H9 (cell line): ENCODE data around the gene MAPK8IP2. TPM values are rescaled to one million over a fixed set of nuclear protein-coding genes. Genes with fewer than 3 reads are reported as not detected.

Source experiments
- DNase-seq: peaks from one replicate; pipeline ENCODE4 v3.0.0-alpha.2; 2017
- H2AFZ ChIP-seq: one replicate; pipeline ENCODE4 v1.6.1; 2013; ENCODE audit warnings: mild to moderate bottlenecking, low read length, control low read depth, moderate library complexity
- H2AK5ac ChIP-seq: 2 replicates; pipeline ENCODE4 v1.6.1; 2013; ENCODE audit warnings: low read length, control low read depth, mixed read lengths; ENCODE audit not compliant: insufficient read length
- H2BK120ac ChIP-seq: one replicate; pipeline ENCODE4 v1.6.1; 2013; ENCODE audit warnings: low read depth, mild to moderate bottlenecking, low read length, control low read depth, inconsistent platforms; ENCODE audit not compliant: poor library complexity, severe bottlenecking
- H2BK12ac ChIP-seq: 2 replicates; pipeline ENCODE4 v1.6.1; 2013; ENCODE audit warnings: low read length, control low read depth, mixed read lengths, low read depth; ENCODE audit not compliant: insufficient read length
- H2BK15ac ChIP-seq: 2 replicates; pipeline ENCODE4 v1.6.1; 2013; ENCODE audit warnings: low read depth, low read length, control low read depth
- H2BK20ac ChIP-seq: one replicate; pipeline ENCODE4 v1.6.1; 2013; ENCODE audit warnings: low read depth, mild to moderate bottlenecking, low read length, control low read depth, inconsistent platforms; ENCODE audit not compliant: poor library complexity, severe bottlenecking
- H2BK5ac ChIP-seq: 2 replicates; pipeline ENCODE4 v1.6.1; 2013; ENCODE audit warnings: low read length, control low read depth, mixed read lengths; ENCODE audit not compliant: insufficient read length
- H3K14ac ChIP-seq: 2 replicates; pipeline ENCODE4 v1.6.1; 2013; ENCODE audit warnings: low read length, control low read depth; ENCODE audit not compliant: insufficient read depth
- H3K18ac ChIP-seq: 2 replicates; pipeline ENCODE4 v1.6.1; 2013; ENCODE audit warnings: low read depth, mild to moderate bottlenecking, mixed read lengths, low read length, control low read depth; ENCODE audit not compliant: insufficient read length
- H3K23ac ChIP-seq: 2 replicates; pipeline ENCODE4 v1.6.1; 2013; ENCODE audit warnings: low read length, control low read depth, mixed read lengths, low read depth; ENCODE audit not compliant: insufficient read length
- H3K23me2 ChIP-seq: 2 replicates; pipeline ENCODE4 v1.6.1; 2013; ENCODE audit warnings: low read depth, mild to moderate bottlenecking, mixed read lengths, low read length, control low read depth; ENCODE audit not compliant: insufficient read length, poor library complexity, severe bottlenecking
- H3K27ac ChIP-seq: 2 replicates; pipeline ENCODE4 v1.5.1; 2013; ENCODE audit warnings: low read length, control low read depth, mixed read lengths, low read depth; ENCODE audit not compliant: insufficient read length
- H3K27me3 ChIP-seq: 2 replicates; pipeline ENCODE4 v1.6.1; 2013; ENCODE audit warnings: low read length, control low read depth, inconsistent platforms; ENCODE audit not compliant: insufficient read depth
- H3K4ac ChIP-seq: 2 replicates; pipeline ENCODE4 v1.6.1; 2013; ENCODE audit warnings: low read depth, mild to moderate bottlenecking, control low read depth, inconsistent platforms, low read length, moderate library complexity
- H3K4me1 ChIP-seq: 2 replicates; pipeline ENCODE4 v1.6.1; 2013; ENCODE audit warnings: low read length, control low read depth, inconsistent platforms; ENCODE audit not compliant: insufficient read depth
- H3K4me2 ChIP-seq: 2 replicates; pipeline ENCODE4 v1.6.1; 2013; ENCODE audit warnings: low read length, control low read depth, mixed read lengths; ENCODE audit not compliant: insufficient read length, insufficient read depth
- H3K56ac ChIP-seq: 2 replicates; pipeline ENCODE4 v1.6.1; 2013; ENCODE audit warnings: low read depth, mild to moderate bottlenecking, mixed read lengths, low read length, control low read depth; ENCODE audit not compliant: insufficient read length
- H3K79me1 ChIP-seq: 2 replicates; pipeline ENCODE4 v1.6.1; 2013; ENCODE audit warnings: low read depth, mild to moderate bottlenecking, moderate library complexity, low read length, control low read depth, inconsistent platforms; ENCODE audit not compliant: insufficient read depth, poor library complexity, severe bottlenecking
- H3K79me2 ChIP-seq: 2 replicates; pipeline ENCODE4 v1.6.1; 2013; ENCODE audit warnings: low read length, control low read depth, inconsistent platforms; ENCODE audit not compliant: insufficient read depth
- H3K9ac ChIP-seq: 2 replicates; pipeline ENCODE4 v1.6.1; 2013; ENCODE audit warnings: low read length, control low read depth, mixed read lengths; ENCODE audit not compliant: insufficient read length; ENCODE audit errors: extremely low read depth
- H3K9me3 ChIP-seq: one replicate; pipeline ENCODE4 v1.6.1; 2013; ENCODE audit warnings: low read depth, low read length, inconsistent platforms; ENCODE audit not compliant: control insufficient read depth
- H3T11ph ChIP-seq: one replicate; pipeline ENCODE4 v1.6.1; 2013; ENCODE audit warnings: mild to moderate bottlenecking, low read length, control low read depth, inconsistent platforms
- H4K20me1 ChIP-seq: one replicate; pipeline ENCODE4 v1.6.1; 2013; ENCODE audit not compliant: control insufficient read depth, insufficient read length, insufficient read depth
- H4K5ac ChIP-seq: 2 replicates; pipeline ENCODE4 v1.6.1; 2013; ENCODE audit warnings: low read depth, mild to moderate bottlenecking, mixed read lengths, low read length, control low read depth; ENCODE audit not compliant: insufficient read length
- H4K8ac ChIP-seq: replicated peaks from 2 replicates; pipeline ENCODE4 v1.6.1; 2013; ENCODE audit warnings: low read length, control low read depth, mixed read lengths, low read depth; ENCODE audit not compliant: insufficient read length
- H4K91ac ChIP-seq: 2 replicates; pipeline ENCODE4 v1.6.1; 2013; ENCODE audit warnings: low read depth, mild to moderate bottlenecking, moderate library complexity, mixed read lengths, low read length, control low read depth; ENCODE audit not compliant: insufficient read length
- H3K27ac Mint-ChIP-seq, 3 experiments: 2 replicates in 2 of 3; 3 replicates in 1 of 3; pipeline ENCODE4 v1.8.0; 2020 to 2021; ENCODE audit warnings: mixed read lengths in 3 of 3, mild to moderate bottlenecking in 1 of 3, moderate library complexity in 1 of 3
- H3K27me3 Mint-ChIP-seq: 2 replicates; pipeline ENCODE4 v1.8.0; 2021; ENCODE audit warnings: low read depth, mild to moderate bottlenecking, moderate library complexity, mixed read lengths
- H3K36me3 Mint-ChIP-seq, 3 experiments: 2 replicates in 2 of 3; 3 replicates in 1 of 3; pipeline ENCODE4 v1.8.0; 2020 to 2021; ENCODE audit warnings: low read depth in 3 of 3, mixed read lengths in 3 of 3; ENCODE audit not compliant: insufficient read depth in 1 of 3
- H3K4me1 Mint-ChIP-seq, 2 experiments: 2 replicates each; pipeline ENCODE4 v1.8.0; 2020; ENCODE audit warnings: mixed read lengths in 2 of 2
- H3K4me3 Mint-ChIP-seq, 2 experiments: 2 replicates in 1 of 2; 3 replicates in 1 of 2; pipeline ENCODE4 v1.8.0; 2020 to 2021; ENCODE audit warnings: mild to moderate bottlenecking in 2 of 2, mixed read lengths in 2 of 2, moderate library complexity in 1 of 2
- H3K9me3 Mint-ChIP-seq, 2 experiments: 2 replicates in 1 of 2; 3 replicates in 1 of 2; pipeline ENCODE4 v1.8.0; 2020; ENCODE audit warnings: mild to moderate bottlenecking in 2 of 2, mixed read lengths in 2 of 2, moderate library complexity in 1 of 2
- CTCF ChIP-seq: fragments of 200-600 bp; sonication (generic); conservative IDR thresholded peaks from 3 replicates; pipeline ENCODE4 v1.8.0; 2021; ENCODE audit warnings: antibody characterized with exemption, mild to moderate bottlenecking
- WGBS: extraction: QIAGEN DNeasy Blood & Tissue Kit; methylation state at CpG from one replicate; pipeline ENCODE4 v1.1.7; 2013; ENCODE audit warnings: missing lambda C conversion rate, low lambda C conversion rate, mixed read lengths; ENCODE audit not compliant: insufficient read length; ENCODE audit errors: extremely low coverage; 5-methylcytosine and 5-hydroxymethylcytosine counted together
- total RNA-seq: library from RNA; stranded (reverse); gene quantifications from 2 replicates; pipeline ENCODE4 v1.2.1, GENCODE V29; 2021

The MAPK8IP2 gene
- total RNA-seq, 1 experiment from 2014 or later = 5.7 TPM

GRCh38 chr22:50556703-50557102 lies 43.9 kb upstream of the MAPK8IP2 start:
- Histone ChIP-seq H4K5ac (no peak overlapping the region), H3K4me2 (no peak overlapping the region), H4K8ac (no peak overlapping the region), H2BK12ac (no peak overlapping the region), H2BK120ac (no peak overlapping the region), H3K23ac (no peak overlapping the region), H4K20me1 (no peaks in the 10 kb centered on the region), H2BK20ac (no peak overlapping the region), H2BK15ac (no peak overlapping the region), H3K4me1 (no peaks in the 10 kb centered on the region), H3K9ac (no peak overlapping the region), H4K91ac (no peak overlapping the region), H3K79me1 (no peaks in the 10 kb centered on the region), H3K14ac (no peak overlapping the region), H3K56ac (no peak overlapping the region), H3K27me3 (no peaks in the 10 kb centered on the region), H3K4ac (no peak overlapping the region), H3T11ph (no peak overlapping the region), H2AFZ (no peak overlapping the region), H2AK5ac (no peak overlapping the region), H2BK5ac (no peak overlapping the region), H3K79me2 (no peaks in the 10 kb centered on the region), H3K23me2 (no peaks in the 10 kb centered on the region), H3K9me3 (no peaks in the 10 kb centered on the region), H3K18ac (no peak overlapping the region), H3K27ac (no peak overlapping the region)
- no peak for TF ChIP-seq CTCF
- WGBS = no CpG with 5 or more reads among the region's 5 CpGs
- Mint-ChIP-seq H3K4me1 (peaks cover 13 to 15% of the 10 kb centered on the region in 2 experiments), H3K4me3 (no peak overlapping the region), H3K27ac (no peak overlapping the region), H3K9me3 (no peaks in the 10 kb centered on the region), H3K36me3 (no peaks in the 10 kb centered on the region), H3K27me3 (peaks cover 32% of the 10 kb centered on the region)
- DNase-seq = no peak
